Tibial nerve (tissue), 4 donors: Measurements from ENCODE around the gene LCN10. TPM values are rescaled to one million over a fixed set of nuclear protein-coding genes. Genes with fewer than 3 reads are reported as not detected.

Source experiments
- DNase-seq, 2 donors: peaks; one replicate each; pipeline ENCODE4 v3.0.0-alpha.2; 2019; ENCODE audit warnings: low spot score in 2 of 2
- H3K27ac ChIP-seq, 4 donors: fragments of 200-600 bp; sonication (generic) in 3 of 4; one replicate each; pipeline ENCODE4 v1.5.1; 2017 to 2019; ENCODE audit warnings: mild to moderate bottlenecking in 1 of 4
- H3K27me3 ChIP-seq, 2 donors: fragments of 200-600 bp; sonication (generic) in 1 of 2; one replicate each; pipeline versions ENCODE4 v1.5.1 to v1.6.0; 2017 to 2019
- H3K36me3 ChIP-seq, 3 donors: fragments of 200-600 bp; sonication (generic); one replicate each; pipeline ENCODE4 v1.5.1; 2018 to 2019
- H3K4me1 ChIP-seq, 4 donors: fragments of 200-600 bp; sonication (generic) in 3 of 4; one replicate each; pipeline ENCODE4 v1.5.1; 2017 to 2019
- H3K4me3 ChIP-seq, 4 donors: fragments of 200-600 bp; sonication (generic) in 3 of 4; one replicate each; pipeline ENCODE4 v1.5.1; 2017 to 2019; ENCODE audit warnings: mild to moderate bottlenecking in 1 of 4, moderate library complexity in 1 of 4
- H3K9me3 ChIP-seq, 4 donors: fragments of 200-600 bp; sonication (generic) in 3 of 4; one replicate each; pipeline ENCODE4 v1.5.1; 2017 to 2019
- CTCF ChIP-seq, 5 experiments: fragments of 200-600 bp in 3 of 5; fragments of 450-650 bp in 2 of 5; sonication (generic) in 3 of 5; IDR thresholded peaks; one replicate each; pipeline ENCODE4 v1.5.1; 2016 to 2019; ENCODE audit warnings: antibody characterized with exemption in 5 of 5, mild to moderate bottlenecking in 3 of 5, moderate library complexity in 2 of 5
- EP300 ChIP-seq, 2 donors: sonication (generic); formaldehyde crosslinking; IDR thresholded peaks; one replicate each; pipeline ENCODE4 v1.6.1; 2017; ENCODE audit warnings: antibody characterized with exemption in 2 of 2, mild to moderate bottlenecking in 1 of 2
- POLR2A ChIP-seq, 2 donors: fragments of 450-650 bp; IDR thresholded peaks; one replicate each; pipeline ENCODE4 v1.6.1; 2017; ENCODE audit warnings: antibody characterized with exemption in 2 of 2, mild to moderate bottlenecking in 2 of 2, moderate library complexity in 2 of 2
- WGBS, 2 donors: methylation state at CpG; one replicate each; pipeline ENCODE4 v1.1.5; 2018; 5-methylcytosine and 5-hydroxymethylcytosine counted together
- total RNA-seq, 4 donors: library from RNA; depleted of rRNA; stranded (reverse); fragments of >200 nt; gene quantifications; one replicate each; pipeline ENCODE4 v1.1.0, GENCODE V29; 2016

LCN10 gene
- total RNA-seq, 4 donors from 2014 or later = 7.6 to 47.5 (median 17.4) TPM

- Histone ChIP-seq H3K36me3 (no peaks in the 10 kb centered on the region), H3K27ac (peak overlapping the region in 1 of 4 donors; percentile 11), H3K9me3 (no peaks in the 10 kb centered on the region), H3K4me3 (no peak overlapping the region), H3K27me3 (peaks cover 0 to 38% of the 10 kb centered on the region in 2 donors), H3K4me1 (peaks cover 0 to 25% (median 2%) of the 10 kb centered on the region in 4 donors)
- no peak for DNase-seq
- TF ChIP-seq CTCF (IDR thresholded peaks at IDR 0.05) (no peak), EP300 (IDR thresholded peaks at IDR 0.05) (no peak), POLR2A (IDR thresholded peaks at IDR 0.05) (no peak)
- 58 to 67% methylated on average over 19 to 20 of the region's 20 CpGs for WGBS, 2 donors
Measured at GRCh38 chr9:136697821-136698526, 44.8 kb downstream of the LCN10 start.

- H3K36me3 ChIP-seq = no peaks in the 10 kb centered on the region
- 34 to 37% methylated on average over 23 of the region's 23 CpGs for WGBS, 2 donors
- no peaks in the 10 kb centered on the region for H3K9me3 ChIP-seq
- peak overlapping the region in 1 of 4 donors; percentile 11 for H3K27ac ChIP-seq
- TF ChIP-seq POLR2A (IDR thresholded peaks at IDR 0.05) (no peak), CTCF (IDR thresholded peaks at IDR 0.05) (no peak), EP300 (IDR thresholded peaks at IDR 0.05) (no peak)
- peaks cover 0 to 25% (median 2%) of the 10 kb centered on the region in 4 donors for H3K4me1 ChIP-seq
- no peak overlapping the region for H3K4me3 ChIP-seq
- DNase-seq = no peak
- peaks cover 0 to 38% of the 10 kb centered on the region in 2 donors for H3K27me3 ChIP-seq
Measured at GRCh38 chr9:136697146-136697820, 45.5 kb downstream of the LCN10 start.

DNA sequence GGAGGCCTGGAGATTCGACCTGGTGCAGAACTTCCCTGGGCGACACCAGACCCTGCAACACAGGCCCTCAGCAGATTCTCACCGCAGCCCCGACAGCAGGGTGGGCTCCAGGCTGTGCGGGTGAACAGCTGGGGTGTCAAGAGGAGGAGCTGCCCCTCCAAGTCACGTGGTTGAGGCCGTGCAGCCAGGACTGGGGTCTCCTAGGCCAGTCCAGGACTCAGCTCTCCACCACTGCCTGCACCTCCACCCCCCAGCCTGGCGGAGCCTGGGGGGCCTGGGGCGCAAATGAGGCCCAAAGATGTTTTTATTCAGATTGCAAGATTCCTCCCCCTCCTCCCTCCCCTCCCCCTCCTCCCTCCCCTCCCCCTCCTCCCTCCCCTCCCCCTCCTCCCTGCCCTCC, 46.2 kb downstream of the LCN10 start:
- DNase-seq = no peak
- Histone ChIP-seq H3K27ac (no peak overlapping the region), H3K36me3 (no peaks in the 10 kb centered on the region), H3K4me3 (no peak overlapping the region), H3K27me3 (peaks cover 0 to 33% of the 10 kb centered on the region in 2 donors), H3K4me1 (peaks cover 0 to 25% (median 2%) of the 10 kb centered on the region in 4 donors), H3K9me3 (no peaks in the 10 kb centered on the region)
- WGBS, 2 donors = 61 to 80% methylated on average over 4 to 9 of the region's 9 CpGs
- TF ChIP-seq POLR2A (IDR thresholded peaks at IDR 0.05) (no peak), CTCF (IDR thresholded peaks at IDR 0.05) (no peak), EP300 (IDR thresholded peaks at IDR 0.05) (no peak)

DNA sequence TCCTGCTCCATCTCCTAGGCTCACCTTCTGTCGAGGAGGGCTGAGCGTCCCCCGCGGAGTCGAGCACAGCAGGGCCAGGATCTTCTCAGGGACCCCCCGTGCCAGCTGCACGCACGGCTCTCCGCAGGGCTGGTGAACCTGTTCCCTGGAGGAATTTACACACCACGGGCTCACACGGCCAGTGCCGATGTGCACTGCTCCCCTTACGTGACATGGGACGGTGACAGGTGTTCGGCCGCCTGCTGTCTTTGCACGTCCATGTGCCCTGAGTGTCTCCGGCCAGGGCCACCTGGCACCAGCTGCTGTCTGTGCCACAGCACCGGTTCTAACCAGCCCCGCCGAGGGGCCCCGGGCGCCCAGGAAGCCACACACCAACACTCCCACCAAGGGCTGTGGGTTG, 46.8 kb downstream of the LCN10 start:
- DNase-seq = no peak
- Histone ChIP-seq H3K27ac (no peak overlapping the region), H3K27me3 (peaks cover 0 to 28% of the 10 kb centered on the region in 2 donors), H3K9me3 (no peaks in the 10 kb centered on the region), H3K4me3 (no peak overlapping the region), H3K36me3 (no peaks in the 10 kb centered on the region), H3K4me1 (peaks cover 0 to 29% (median 2%) of the 10 kb centered on the region in 4 donors)
- WGBS, 2 donors = 84 to 87% methylated on average over 8 to 23 of the region's 23 CpGs
- TF ChIP-seq POLR2A (IDR thresholded peaks at IDR 0.05) = no peak
- no peak for TF ChIP-seq EP300 (IDR thresholded peaks at IDR 0.05)
- TF ChIP-seq CTCF (IDR thresholded peaks at IDR 0.05) = no peak

- no peak for DNase-seq
Measured at GRCh38 chr9:136695435-136695895, 47.3 kb downstream of the LCN10 start.

More at GRCh38 chr9:136695435-136695895, 47.3 kb downstream of the LCN10 start:
- H3K36me3 ChIP-seq = no peaks in the 10 kb centered on the region
- H3K9me3 ChIP-seq = no peaks in the 10 kb centered on the region
- 57 to 83% methylated on average over 6 to 8 of the region's 10 CpGs for WGBS, 2 donors
- peaks cover 0 to 23% of the 10 kb centered on the region in 2 donors for H3K27me3 ChIP-seq
- H3K4me1 ChIP-seq = peaks cover 0 to 34% (median 3%) of the 10 kb centered on the region in 4 donors
- no peak overlapping the region for H3K4me3 ChIP-seq
- peak overlapping the region in 1 of 4 donors; percentile 4 for H3K27ac ChIP-seq
- TF ChIP-seq CTCF (IDR thresholded peaks at IDR 0.05) = no peak
- TF ChIP-seq POLR2A (IDR thresholded peaks at IDR 0.05) = no peak
- no peak for TF ChIP-seq EP300 (IDR thresholded peaks at IDR 0.05)
